HepG2 (cell line): ENCODE data around the gene FALEC. TPM values are rescaled to one million over a fixed set of nuclear protein-coding genes. Genes with fewer than 3 reads are reported as not detected.
A peak's percentile ranks its signal among the peaks of the same experiment; 100 is the strongest.

Experiments
- AGO1 ChIP-seq: fragments of 200-400 bp; formaldehyde crosslinking; IDR thresholded peaks from 2 replicates; pipeline ENCODE4 v1.6.1; 2017; ENCODE audit warnings: mild to moderate bottlenecking, low read depth, low read length, moderate library complexity; ENCODE audit not compliant: poor library complexity, severe bottlenecking
- ARID5B ChIP-seq: IDR thresholded peaks from 2 replicates; pipeline ENCODE4 v1.4.0; 2020; ENCODE audit warnings: mild to moderate bottlenecking, missing genetic modification reagents
- ATM ChIP-seq: fragments of 450-650 bp; IDR thresholded peaks from 2 replicates; pipeline ENCODE4 v1.7.1; 2017; ENCODE audit warnings: mild to moderate bottlenecking, borderline replicate concordance
- ATRX ChIP-seq: sonication (generic); formaldehyde crosslinking; IDR thresholded peaks from 2 replicates; pipeline ENCODE4 v1.4.0; 2020; ENCODE audit warnings: missing genetic modification reagents, borderline replicate concordance
- BORCS8-MEF2B ChIP-seq: sonication (generic); formaldehyde crosslinking; IDR thresholded peaks from 2 replicates; pipeline ENCODE4 v1.8.0; 2022; ENCODE audit warnings: mild to moderate bottlenecking, missing genetic modification reagents
- CTCF ChIP-seq: sonication (generic); formaldehyde crosslinking; IDR thresholded peaks from 2 replicates; pipeline ENCODE4 v1.5.0; 2020; ENCODE audit warnings: mild to moderate bottlenecking, missing genetic modification reagents, moderate library complexity
- IRX3 ChIP-seq: sonication (generic); formaldehyde crosslinking; IDR thresholded peaks from 2 replicates; pipeline ENCODE4 v1.8.1; 2023; ENCODE audit warnings: mild to moderate bottlenecking, low read depth, missing genetic modification reagents, borderline replicate concordance
- MTERF4 ChIP-seq: sonication (generic); formaldehyde crosslinking; IDR thresholded peaks from 2 replicates; pipeline ENCODE4 v1.8.0; 2023; ENCODE audit warnings: mild to moderate bottlenecking, missing genetic modification reagents
- MXD4 ChIP-seq: IDR thresholded peaks from 2 replicates; pipeline ENCODE4 v1.6.1; 2016; ENCODE audit warnings: mild to moderate bottlenecking, missing biosample characterization, missing genetic modification reagents
- MZF1 ChIP-seq: sonication (generic); formaldehyde crosslinking; IDR thresholded peaks from 2 replicates; pipeline ENCODE4 v1.8.1; 2023; ENCODE audit warnings: mild to moderate bottlenecking, missing genetic modification reagents, borderline replicate concordance
- TFDP1 ChIP-seq: IDR thresholded peaks from 2 replicates; pipeline ENCODE4 v1.6.1; 2016; ENCODE audit warnings: missing compliant biosample characterization, missing genetic modification reagents, borderline replicate concordance
- TGIF2 ChIP-seq: IDR thresholded peaks from 2 replicates; pipeline ENCODE4 v1.6.1; 2016; ENCODE audit warnings: control low read depth, missing compliant biosample characterization
- ZBTB14 ChIP-seq: sonication (generic); formaldehyde crosslinking; IDR thresholded peaks from 2 replicates; pipeline ENCODE4 v1.4.0; 2020; ENCODE audit warnings: missing genetic modification reagents
- ZBTB21 ChIP-seq: sonication (generic); formaldehyde crosslinking; IDR thresholded peaks from 2 replicates; pipeline ENCODE4 v1.4.0; 2020; ENCODE audit warnings: missing genetic modification reagents
- ZBTB4 ChIP-seq: sonication (generic); formaldehyde crosslinking; IDR thresholded peaks from 2 replicates; pipeline ENCODE4 v1.4.0; 2020; ENCODE audit warnings: missing genetic modification reagents, mild to moderate bottlenecking, borderline replicate concordance
- ZNF556 ChIP-seq: sonication (generic); formaldehyde crosslinking; IDR thresholded peaks from 2 replicates; pipeline ENCODE4 v1.4.0; 2020; ENCODE audit warnings: mild to moderate bottlenecking, missing genetic modification reagents, borderline replicate concordance
- polyA plus RNA-seq, 8 experiments: library from polyadenylated mRNA; depleted of rRNA in 3 of 8; stranded (reverse) in 7 of 8; unstranded in 1 of 8; fragments of >200 nt; fragmentation: Illumina TruSeq in 4 of 8; extraction: Trizol in 4 of 8; gene quantifications; 2 replicates each; pipeline versions ENCODE4 v1.2.1 to v1.2.3, GENCODE V29; 2011 to 2016; ENCODE audit warnings: low read depth in 4 of 8, missing spikeins in 1 of 8, mixed read lengths in 1 of 8; ENCODE audit not compliant: insufficient read depth in 1 of 8
- total RNA-seq, 5 experiments: library from RNA; depleted of rRNA; stranded (reverse); fragments of >200 nt; fragmentation: Illumina TruSeq; extraction: Trizol; gene quantifications; 2 replicates each; pipeline ENCODE4 v1.2.3, GENCODE V29; 2016; ENCODE audit warnings: low read depth in 1 of 5

FALEC gene
- total and polyA plus RNA-seq, 2 of the 13 experiments (the other 11 are each of a cell fraction or from before 2014, with no cell fraction given) = 0.33 to 0.71 TPM

GRCh38 chr1:150561254-150561973 is 45.9 kb downstream of the FALEC start (continued):
- no peak for TF ChIP-seq ATRX (CRISPR knock-in tag)
- no peak for TF ChIP-seq TGIF2 (CRISPR knock-in tag)
- TF ChIP-seq ARID5B = peak; percentile 42; the same call in 1 of the 2 replicates
- no peak for TF ChIP-seq MXD4 (CRISPR knock-in tag)
- no peak for TF ChIP-seq MZF1 (CRISPR knock-in tag)
- no peak for TF ChIP-seq ATM
- no peak for TF ChIP-seq CTCF (CRISPR knock-in tag)
- TF ChIP-seq ZBTB21 (CRISPR knock-in tag) = no peak
- no peak for TF ChIP-seq ZBTB4 (CRISPR knock-in tag)
- TF ChIP-seq TFDP1 = no peak
- TF ChIP-seq AGO1 = no peak
- TF ChIP-seq MTERF4 = no peak
- no peak for TF ChIP-seq ZBTB14 (CRISPR knock-in tag)
- TF ChIP-seq BORCS8-MEF2B (CRISPR knock-in tag) = no peak
- TF ChIP-seq IRX3 (CRISPR knock-in tag) = no peak
- no peak for TF ChIP-seq ZNF556
